Hepatocyte (in vitro differentiated cells): ENCODE results near the gene LOXHD1. TPM values are rescaled to one million over a fixed set of nuclear protein-coding genes. Genes with fewer than 3 reads are reported as not detected.

ENCODE experiments used
- DNase-seq: peaks from one replicate; pipeline ENCODE4 v3.0.0-alpha.2; 2016; ENCODE audit warnings: low spot score
- H2AFZ ChIP-seq: fragments of 200-600 bp; sonication (generic); 2 replicates; pipeline ENCODE4 v1.6.0; 2016; ENCODE audit warnings: antibody characterized with exemption, mild to moderate bottlenecking
- H3K27ac ChIP-seq: fragments of 200-600 bp; sonication (generic); 2 replicates; pipeline ENCODE4 v1.5.1; 2016; ENCODE audit warnings: mild to moderate bottlenecking
- H3K27me3 ChIP-seq: fragments of 200-600 bp; sonication (generic); 2 replicates; pipeline ENCODE4 v1.6.1; 2016
- H3K36me3 ChIP-seq: fragments of 200-600 bp; sonication (generic); replicated peaks from 2 replicates; pipeline ENCODE4 v1.5.1; 2016; ENCODE audit warnings: low read depth; ENCODE audit not compliant: insufficient read depth
- H3K4me1 ChIP-seq: fragments of 200-600 bp; sonication (generic); 2 replicates; pipeline ENCODE4 v1.5.1; 2016; ENCODE audit warnings: mild to moderate bottlenecking, moderate library complexity; ENCODE audit not compliant: insufficient read depth
- H3K4me2 ChIP-seq: fragments of 200-600 bp; sonication (generic); 2 replicates; pipeline ENCODE4 v1.6.0; 2016
- H3K4me3 ChIP-seq: fragments of 200-600 bp; sonication (generic); 2 replicates; pipeline ENCODE4 v1.5.1; 2016; ENCODE audit warnings: mild to moderate bottlenecking
- H3K79me2 ChIP-seq: fragments of 200-600 bp; sonication (generic); 2 replicates; pipeline ENCODE4 v1.6.0; 2017; ENCODE audit warnings: mild to moderate bottlenecking
- H3K9me2 ChIP-seq: fragments of 200-600 bp; sonication (generic); replicated peaks from 2 replicates; pipeline ENCODE4 v1.6.0; 2017; ENCODE audit warnings: mild to moderate bottlenecking; ENCODE audit not compliant: insufficient read depth
- H3K9me3 ChIP-seq: fragments of 200-600 bp; sonication (generic); 2 replicates; pipeline ENCODE4 v1.5.1; 2016; ENCODE audit warnings: low read depth, mild to moderate bottlenecking
- H4K20me1 ChIP-seq: fragments of 200-600 bp; sonication (generic); 2 replicates; pipeline ENCODE4 v1.6.0; 2016; ENCODE audit warnings: mild to moderate bottlenecking; ENCODE audit not compliant: insufficient read depth, poor library complexity, severe bottlenecking
- EZH2 ChIP-seq: fragments of 200-600 bp; sonication (generic); IDR thresholded peaks from 2 replicates; pipeline ENCODE4 v1.6.1; 2016; ENCODE audit warnings: antibody characterized with exemption, mild to moderate bottlenecking, borderline replicate concordance
- EZH2phosphoT487 ChIP-seq: fragments of 200-600 bp; sonication (generic); IDR thresholded peaks from one replicate; pipeline ENCODE4 v1.6.1; 2018; ENCODE audit warnings: antibody characterized with exemption, mild to moderate bottlenecking, low read depth, moderate library complexity; ENCODE audit not compliant: unreplicated experiment, severe bottlenecking
- WGBS: methylation state at CpG from one replicate; pipeline ENCODE4 v1.1.6; 2016; ENCODE audit warnings: low lambda C conversion rate; ENCODE audit errors: missing lambda C conversion rate; 5-methylcytosine and 5-hydroxymethylcytosine counted together
- polyA plus RNA-seq: library from polyadenylated mRNA; unstranded; fragments of >200 nt; fragmentation: Nextera tagmentation; extraction: Ambion mirVana; gene quantifications from 2 replicates; pipeline ENCODE4 v1.2.1, GENCODE V29; 2016
- total RNA-seq: library from RNA; depleted of rRNA; stranded (reverse); fragments of >200 nt; gene quantifications from 2 replicates; pipeline ENCODE4 v1.2.3, GENCODE V29; 2014
- TF ChIP-seq, protein P1 (sequence below): fragments of 200-600 bp; sonication (generic); IDR thresholded peaks from 2 replicates; pipeline ENCODE4 v1.5.1; 2016; ENCODE audit warnings: antibody characterized with exemption, mild to moderate bottlenecking; ENCODE audit not compliant: poor library complexity

LOXHD1 gene
- total and polyA plus RNA-seq, 2 experiments from 2014 or later = not detected

DNA sequence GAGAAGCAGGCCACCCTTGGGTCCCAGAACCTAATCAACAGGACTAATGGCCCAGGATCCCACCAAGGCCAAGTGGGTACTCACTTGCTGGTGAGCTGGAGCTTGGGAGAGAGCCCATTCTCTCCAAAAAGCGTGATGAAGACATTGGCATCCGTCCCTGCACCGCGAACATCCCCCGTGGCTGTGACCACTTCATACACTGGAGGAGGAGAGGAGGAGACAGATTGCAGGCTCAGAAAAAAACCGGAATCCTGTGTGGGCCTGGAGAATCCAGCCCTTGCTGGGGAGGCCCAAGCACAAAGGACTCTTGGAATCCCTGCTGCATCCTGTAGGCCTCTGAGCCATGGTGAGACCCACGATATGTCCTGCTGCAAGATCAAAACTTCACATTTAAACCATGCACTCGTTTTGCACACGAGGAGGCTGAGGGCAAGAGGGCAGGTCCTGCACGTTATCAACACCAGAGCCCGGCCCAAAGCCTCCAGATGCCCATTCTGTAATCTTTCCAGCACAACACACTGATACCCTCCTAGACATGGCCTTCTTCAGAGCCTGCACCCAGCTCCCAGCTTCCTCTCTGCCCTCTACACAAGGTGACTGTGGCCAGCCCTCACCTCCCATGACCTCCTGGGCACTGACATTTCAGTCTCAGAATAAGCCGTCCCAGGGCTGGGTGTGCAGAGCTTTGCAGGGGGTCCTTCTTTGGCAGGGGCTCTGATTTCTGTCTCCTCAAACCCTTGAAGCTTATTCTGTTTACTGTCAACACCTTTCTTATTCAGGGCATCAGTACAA is 7.8 kb downstream of the LOXHD1 start:
- peaks cover 19% of the 10 kb centered on the region for H3K27me3 ChIP-seq
- H2AFZ ChIP-seq = no peak overlapping the region
- H3K4me3 ChIP-seq = no peak overlapping the region
- 77% methylated on average over 12 of the region's 12 CpGs for WGBS
- no peak for TF ChIP-seq EZH2
- TF ChIP-seq EZH2phosphoT487 = no peak
- TF ChIP-seq, protein P1, sequence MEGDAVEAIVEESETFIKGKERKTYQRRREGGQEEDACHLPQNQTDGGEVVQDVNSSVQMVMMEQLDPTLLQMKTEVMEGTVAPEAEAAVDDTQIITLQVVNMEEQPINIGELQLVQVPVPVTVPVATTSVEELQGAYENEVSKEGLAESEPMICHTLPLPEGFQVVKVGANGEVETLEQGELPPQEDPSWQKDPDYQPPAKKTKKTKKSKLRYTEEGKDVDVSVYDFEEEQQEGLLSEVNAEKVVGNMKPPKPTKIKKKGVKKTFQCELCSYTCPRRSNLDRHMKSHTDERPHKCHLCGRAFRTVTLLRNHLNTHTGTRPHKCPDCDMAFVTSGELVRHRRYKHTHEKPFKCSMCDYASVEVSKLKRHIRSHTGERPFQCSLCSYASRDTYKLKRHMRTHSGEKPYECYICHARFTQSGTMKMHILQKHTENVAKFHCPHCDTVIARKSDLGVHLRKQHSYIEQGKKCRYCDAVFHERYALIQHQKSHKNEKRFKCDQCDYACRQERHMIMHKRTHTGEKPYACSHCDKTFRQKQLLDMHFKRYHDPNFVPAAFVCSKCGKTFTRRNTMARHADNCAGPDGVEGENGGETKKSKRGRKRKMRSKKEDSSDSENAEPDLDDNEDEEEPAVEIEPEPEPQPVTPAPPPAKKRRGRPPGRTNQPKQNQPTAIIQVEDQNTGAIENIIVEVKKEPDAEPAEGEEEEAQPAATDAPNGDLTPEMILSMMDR = no peak
- no peaks in the 10 kb centered on the region for H4K20me1 ChIP-seq
- no peaks in the 10 kb centered on the region for H3K4me1 ChIP-seq
- H3K36me3 ChIP-seq = no peaks in the 10 kb centered on the region
- no peaks in the 10 kb centered on the region for H3K79me2 ChIP-seq
- no peak overlapping the region for H3K4me2 ChIP-seq
- no peak for DNase-seq
- no peaks in the 10 kb centered on the region for H3K9me2 ChIP-seq
- no peak overlapping the region for H3K27ac ChIP-seq
- no peaks in the 10 kb centered on the region for H3K9me3 ChIP-seq

DNA sequence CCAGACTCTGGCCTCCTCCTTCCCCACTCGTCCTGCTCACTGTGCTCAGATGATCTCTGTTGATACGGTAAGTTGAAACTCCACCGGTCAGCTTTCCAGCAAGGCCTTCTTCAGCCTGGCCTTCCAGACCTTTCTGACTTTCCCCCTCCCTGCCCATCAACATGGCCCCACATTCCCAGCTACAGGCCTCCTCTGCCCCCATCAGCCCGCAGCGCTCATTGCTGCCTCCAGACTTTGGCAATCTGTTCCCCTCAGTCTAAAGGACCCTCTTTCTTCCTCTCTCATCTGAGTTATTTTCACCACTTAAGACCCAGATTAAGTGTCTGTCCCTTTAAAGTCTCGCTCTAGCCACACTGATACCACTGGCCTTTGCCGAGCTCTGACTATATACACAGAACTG is 10.6 kb downstream of the LOXHD1 start:
- H3K79me2 ChIP-seq = no peaks in the 10 kb centered on the region
- H2AFZ ChIP-seq = no peak overlapping the region
- no peaks in the 10 kb centered on the region for H3K36me3 ChIP-seq
- H3K4me2 ChIP-seq = no peak overlapping the region
- WGBS = 82% methylated on average over 7 of the region's 7 CpGs
- no peaks in the 10 kb centered on the region for H4K20me1 ChIP-seq
- TF ChIP-seq EZH2 = no peak
- TF ChIP-seq, protein P1 = no peak
- no peak for DNase-seq
- H3K4me1 ChIP-seq = no peaks in the 10 kb centered on the region
- peaks cover 11% of the 10 kb centered on the region for H3K27me3 ChIP-seq
- no peak overlapping the region for H3K4me3 ChIP-seq
- H3K9me3 ChIP-seq = no peaks in the 10 kb centered on the region
- no peak overlapping the region for H3K27ac ChIP-seq
- no peaks in the 10 kb centered on the region for H3K9me2 ChIP-seq

DNA sequence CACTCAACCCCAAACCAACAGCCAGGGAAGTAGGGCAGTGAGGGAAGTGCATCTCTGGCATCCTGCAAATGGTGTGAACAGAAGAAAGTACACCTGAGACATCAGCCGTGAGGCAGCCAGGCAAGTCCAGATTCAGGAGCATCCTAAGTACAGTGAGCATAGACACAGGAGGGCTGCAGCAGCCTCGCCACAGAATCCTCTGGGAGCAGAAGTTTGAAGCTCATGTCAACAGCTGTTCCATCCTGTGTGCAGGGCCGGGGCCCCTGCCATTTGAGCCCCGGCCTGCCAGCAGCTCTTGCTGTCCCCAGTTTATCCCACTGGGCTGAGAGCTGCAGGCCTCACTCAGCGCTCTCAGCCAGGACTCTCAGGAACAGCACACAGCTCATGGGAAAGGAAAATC is 14.5 kb downstream of the LOXHD1 start:
- H3K36me3 ChIP-seq = no peaks in the 10 kb centered on the region
- TF ChIP-seq, protein P1 = no peak
- TF ChIP-seq EZH2 (no peak), EZH2phosphoT487 (no peak)
- no peak overlapping the region for H3K4me2 ChIP-seq
- DNase-seq = no peak
- no peaks in the 10 kb centered on the region for H3K4me1 ChIP-seq
- no peaks in the 10 kb centered on the region for H3K79me2 ChIP-seq
- H3K27me3 ChIP-seq = no peaks in the 10 kb centered on the region
- H3K27ac ChIP-seq = no peak overlapping the region
- H3K4me3 ChIP-seq = no peak overlapping the region
- H2AFZ ChIP-seq = no peak overlapping the region
- no peaks in the 10 kb centered on the region for H3K9me2 ChIP-seq
- H4K20me1 ChIP-seq = no peaks in the 10 kb centered on the region
- H3K9me3 ChIP-seq = no peaks in the 10 kb centered on the region
- WGBS = 72% methylated on average over 5 of the region's 5 CpGs
